SK-N-MC (cell line): Measurements from ENCODE around the gene CADPS.

ENCODE experiments used
- EZH2 ChIP-seq: fragments of 200-600 bp; sonication (generic); IDR thresholded peaks from one replicate; pipeline ENCODE4 v1.6.1; 2017; ENCODE audit warnings: antibody characterized with exemption
- POLR2AphosphoS5 ChIP-seq: IDR thresholded peaks from 2 replicates; pipeline ENCODE4 v1.6.1; 2012; ENCODE audit warnings: mild to moderate bottlenecking, low read depth, low read length, borderline replicate concordance

GRCh38 chr3:62696011-62696410 lies 179.2 kb downstream of the CADPS start:
- TF ChIP-seq EZH2 (no peak), POLR2AphosphoS5 (no peak)
